ENCODE measurements around the gene IGFBP3. TPM values are rescaled to one million over a fixed set of nuclear protein-coding genes. Genes with fewer than 3 reads are reported as not detected.
A peak's percentile ranks its signal among the peaks of the same experiment; 100 is the strongest.

Gene IGFBP3
- total RNA-seq, 1 donor from 2014 or later, result 197 TPM

DNA sequence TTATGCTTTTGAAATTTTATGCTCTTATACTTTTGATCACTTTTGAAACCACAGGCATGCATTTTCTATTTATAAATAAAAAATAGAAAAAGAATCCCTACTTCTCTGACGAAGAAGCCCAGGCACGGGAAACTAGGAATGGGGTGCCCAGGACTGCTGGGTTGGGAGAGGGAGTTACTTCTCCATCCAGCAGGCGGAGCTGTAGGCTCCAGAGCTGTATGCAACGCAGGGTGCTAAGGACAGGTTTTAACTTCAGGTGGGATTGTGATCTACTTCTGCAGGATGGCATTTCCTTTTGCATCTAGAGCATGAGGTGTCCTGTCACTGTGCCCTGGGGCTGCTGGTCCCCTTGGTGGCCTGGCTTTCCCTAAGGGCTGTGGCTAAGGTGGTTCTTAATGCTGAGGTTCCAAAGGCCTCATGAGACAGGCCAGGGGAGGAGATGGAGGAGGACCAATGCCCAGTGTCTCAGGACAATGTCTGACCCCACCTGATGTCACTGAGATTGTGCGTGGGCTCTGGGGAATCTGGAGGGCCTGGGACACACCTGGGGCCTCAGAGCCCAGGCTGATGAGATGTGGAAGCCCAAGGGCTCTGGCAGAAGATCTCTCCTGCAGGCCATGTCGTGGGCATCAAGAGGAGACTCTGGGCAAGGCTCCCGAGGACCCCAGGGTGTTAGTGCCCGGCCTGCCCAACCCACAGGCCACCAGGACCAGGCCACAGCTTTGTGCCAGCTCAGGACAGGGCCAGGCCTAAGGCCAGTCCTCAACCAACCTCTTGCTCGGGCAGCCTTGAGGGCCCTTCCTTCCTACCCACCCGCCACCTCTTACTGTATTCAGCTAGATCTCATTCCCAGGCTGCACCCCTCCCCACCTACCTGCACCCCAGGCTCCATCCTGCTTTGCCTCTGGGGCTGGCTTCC is 48.7 kb downstream of the IGFBP3 start:
- H3K27me3 ChIP-seq, result no peaks in the 10 kb centered on the region
- no peaks in the 10 kb centered on the region for H3K9me3 ChIP-seq
- H3K4me1 ChIP-seq, result no peaks in the 10 kb centered on the region
- H3K27ac ChIP-seq, result no peak overlapping the region
- no peaks in the 10 kb centered on the region for H3K36me3 ChIP-seq
- no peak overlapping the region for H3K4me3 ChIP-seq
- no peak for TF ChIP-seq POLR2A (IDR thresholded peaks at IDR 0.05)
- TF ChIP-seq POLR2AphosphoS5 (IDR thresholded peaks at IDR 0.05; ENCODE audit: insufficient read depth in 1 of 2, low read depth in 1 of 2), result no peak
- TF ChIP-seq, protein P1, sequence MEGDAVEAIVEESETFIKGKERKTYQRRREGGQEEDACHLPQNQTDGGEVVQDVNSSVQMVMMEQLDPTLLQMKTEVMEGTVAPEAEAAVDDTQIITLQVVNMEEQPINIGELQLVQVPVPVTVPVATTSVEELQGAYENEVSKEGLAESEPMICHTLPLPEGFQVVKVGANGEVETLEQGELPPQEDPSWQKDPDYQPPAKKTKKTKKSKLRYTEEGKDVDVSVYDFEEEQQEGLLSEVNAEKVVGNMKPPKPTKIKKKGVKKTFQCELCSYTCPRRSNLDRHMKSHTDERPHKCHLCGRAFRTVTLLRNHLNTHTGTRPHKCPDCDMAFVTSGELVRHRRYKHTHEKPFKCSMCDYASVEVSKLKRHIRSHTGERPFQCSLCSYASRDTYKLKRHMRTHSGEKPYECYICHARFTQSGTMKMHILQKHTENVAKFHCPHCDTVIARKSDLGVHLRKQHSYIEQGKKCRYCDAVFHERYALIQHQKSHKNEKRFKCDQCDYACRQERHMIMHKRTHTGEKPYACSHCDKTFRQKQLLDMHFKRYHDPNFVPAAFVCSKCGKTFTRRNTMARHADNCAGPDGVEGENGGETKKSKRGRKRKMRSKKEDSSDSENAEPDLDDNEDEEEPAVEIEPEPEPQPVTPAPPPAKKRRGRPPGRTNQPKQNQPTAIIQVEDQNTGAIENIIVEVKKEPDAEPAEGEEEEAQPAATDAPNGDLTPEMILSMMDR (IDR thresholded peaks at IDR 0.05), result no peak
- peak in 1 of 2 donors; percentile 34 for DNase-seq (ENCODE audit: extremely low spot score in 2 of 2)
- intact Hi-C loops (cut with DNase I), result no loop called here

DNA sequence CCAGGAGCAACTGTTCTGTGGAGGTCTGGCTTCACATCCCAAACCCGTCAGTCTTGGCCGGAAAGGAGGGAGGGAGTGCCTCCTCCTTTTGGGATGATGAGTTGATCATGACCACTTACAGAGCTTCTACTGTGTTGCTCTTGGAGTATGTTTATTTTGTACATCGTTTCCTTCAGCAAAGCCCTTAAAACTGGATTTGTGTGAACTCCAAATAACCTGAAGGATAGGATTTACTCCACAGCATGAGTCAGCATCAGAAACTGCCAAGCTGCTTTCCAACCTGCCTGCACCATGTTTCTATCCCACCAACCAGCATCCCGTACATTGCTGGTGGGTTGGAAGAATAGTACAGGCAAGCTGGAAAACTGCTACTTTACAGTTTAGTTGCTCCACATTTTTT is 51.6 kb downstream of the IGFBP3 start:
- intact Hi-C loops (cut with DNase I), result loop anchor here (10.0 kb wide), 1 partner anchor 715 kb away; the partner anchor contains the start of gene RAMP3
- TF ChIP-seq, protein P1 (IDR thresholded peaks at IDR 0.05), result no peak
- TF ChIP-seq POLR2A (IDR thresholded peaks at IDR 0.05) (no peak), POLR2AphosphoS5 (IDR thresholded peaks at IDR 0.05; ENCODE audit: insufficient read depth in 1 of 2, low read depth in 1 of 2) (no peak)
- no peaks in the 10 kb centered on the region for H3K9me3 ChIP-seq
- H3K36me3 ChIP-seq, result no peaks in the 10 kb centered on the region
- H3K27ac ChIP-seq, result no peak overlapping the region
- H3K27me3 ChIP-seq, result no peaks in the 10 kb centered on the region
- H3K4me1 ChIP-seq, result no peaks in the 10 kb centered on the region
- no peak for DNase-seq (ENCODE audit: extremely low spot score in 2 of 2)
- no peak overlapping the region for H3K4me3 ChIP-seq

DNA sequence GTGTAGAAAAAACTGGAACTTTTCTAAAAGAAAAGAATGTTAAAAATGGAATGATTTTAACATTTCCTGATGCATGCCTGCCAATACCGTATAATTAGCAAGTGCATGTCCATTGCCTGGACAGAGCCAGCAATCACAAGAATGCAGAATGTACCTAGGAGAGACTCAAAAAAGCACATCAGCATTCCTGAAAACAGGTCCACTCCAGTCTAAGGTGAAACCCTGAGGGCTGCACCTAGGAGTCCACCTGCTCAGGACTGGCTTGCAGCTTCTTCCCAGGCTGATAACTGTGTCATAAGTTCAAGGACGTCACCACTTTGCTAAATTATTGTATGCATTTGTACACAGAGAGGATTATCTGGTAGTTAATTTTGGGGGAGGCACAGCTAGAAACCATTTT is 53.6 kb downstream of the IGFBP3 start:
- DNase-seq (ENCODE audit: extremely low spot score in 2 of 2), result no peak
- Histone ChIP-seq H3K36me3 (no peaks in the 10 kb centered on the region), H3K4me1 (no peaks in the 10 kb centered on the region), H3K9me3 (no peaks in the 10 kb centered on the region), H3K4me3 (no peak overlapping the region), H3K27ac (no peak overlapping the region), H3K27me3 (no peaks in the 10 kb centered on the region)
- intact Hi-C loops (cut with DNase I), result loop anchor here (10.0 kb wide), 1 partner anchor 713 kb away; the partner anchor contains the start of gene RAMP3
- TF ChIP-seq POLR2A (IDR thresholded peaks at IDR 0.05) (no peak), POLR2AphosphoS5 (IDR thresholded peaks at IDR 0.05; ENCODE audit: insufficient read depth in 1 of 2, low read depth in 1 of 2) (no peak)
- TF ChIP-seq, protein P1 (IDR thresholded peaks at IDR 0.05), result no peak

GRCh38 chr7:45865594-45866410 is 55.3 kb downstream of the IGFBP3 start:
- Histone ChIP-seq H3K27ac (no peak overlapping the region), H3K9me3 (no peaks in the 10 kb centered on the region), H3K36me3 (no peaks in the 10 kb centered on the region), H3K4me3 (no peak overlapping the region), H3K4me1 (no peaks in the 10 kb centered on the region), H3K27me3 (no peaks in the 10 kb centered on the region)
- DNase-seq (ENCODE audit: extremely low spot score in 2 of 2), result no peak
- TF ChIP-seq POLR2AphosphoS5 (IDR thresholded peaks at IDR 0.05; ENCODE audit: insufficient read depth in 1 of 2, low read depth in 1 of 2) (no peak), POLR2A (IDR thresholded peaks at IDR 0.05) (no peak)
- TF ChIP-seq, protein P1 (IDR thresholded peaks at IDR 0.05), result no peak
- intact Hi-C loops (cut with DNase I), result loop anchor here (10.0 kb wide), 1 partner anchor 711 kb away; the partner anchor contains the start of gene RAMP3

All from vagina (tissue), 2 donors.